ENCODE data around the gene SOX2. TPM values are rescaled to one million over a fixed set of nuclear protein-coding genes. Genes with fewer than 3 reads are reported as not detected.

SOX2 gene
- total RNA-seq, 1 donor from 2014 or later: 70.4 TPM

GRCh38 chr3:181707980-181708379 is 3.7 kb upstream of the SOX2 start:
- Mint-ChIP-seq H3K27ac (no peak overlapping the region), H3K27me3 (peaks cover 67% of the 10 kb centered on the region), H3K4me3 (no peak overlapping the region), H3K4me1 (ENCODE audit: unreplicated experiment) (peaks cover 10% of the 10 kb centered on the region), H3K9me3 (peaks cover 4% of the 10 kb centered on the region), H3K36me3 (no peaks in the 10 kb centered on the region)
- no peak for DNase-seq (ENCODE audit: extremely low spot score, unreplicated experiment)
- no peak for TF ChIP-seq CTCF (conservative IDR thresholded peaks at IDR 0.05)

- peak; percentile 97 for TF ChIP-seq CTCF (conservative IDR thresholded peaks at IDR 0.05)
- peaks cover 71% of the 10 kb centered on the region for H3K27me3 Mint-ChIP-seq
- peak overlapping the region; percentile 78 for H3K27ac Mint-ChIP-seq
- peak; percentile 81 for DNase-seq (ENCODE audit: extremely low spot score, unreplicated experiment)
- H3K4me1 Mint-ChIP-seq (ENCODE audit: unreplicated experiment): peaks cover 11% of the 10 kb centered on the region
- H3K4me3 Mint-ChIP-seq: peak overlapping the region; percentile 79
- peaks cover 2% of the 10 kb centered on the region for H3K9me3 Mint-ChIP-seq
- H3K36me3 Mint-ChIP-seq: peaks cover 3% of the 10 kb centered on the region
Measured at GRCh38 chr3:181709537-181710279, 2.0 kb upstream of the SOX2 start.

- Mint-ChIP-seq H3K27ac (peak overlapping the region; percentile 78), H3K27me3 (peaks cover 71% of the 10 kb centered on the region), H3K4me1 (ENCODE audit: unreplicated experiment) (peaks cover 10% of the 10 kb centered on the region), H3K36me3 (peaks cover 3% of the 10 kb centered on the region), H3K9me3 (no peaks in the 10 kb centered on the region), H3K4me3 (no peak overlapping the region)
- TF ChIP-seq CTCF (conservative IDR thresholded peaks at IDR 0.05): no peak
- no peak for DNase-seq (ENCODE audit: extremely low spot score, unreplicated experiment)
Measured at GRCh38 chr3:181710345-181711291, 1.1 kb upstream of the SOX2 start.

GRCh38 chr3:181712226-181712552 is 464 bp downstream of the SOX2 start:
- Mint-ChIP-seq H3K9me3 (no peaks in the 10 kb centered on the region), H3K27ac (peak overlapping the region; percentile 79), H3K4me1 (ENCODE audit: unreplicated experiment) (peaks cover 10% of the 10 kb centered on the region), H3K27me3 (peaks cover 75% of the 10 kb centered on the region), H3K4me3 (peak overlapping the region; percentile 93), H3K36me3 (peaks cover 3% of the 10 kb centered on the region)
- TF ChIP-seq CTCF (conservative IDR thresholded peaks at IDR 0.05): no peak
- no peak for DNase-seq (ENCODE audit: extremely low spot score, unreplicated experiment)

- H3K4me3 Mint-ChIP-seq: peak overlapping the region; percentile 93
- peak overlapping the region; percentile 79 for H3K27ac Mint-ChIP-seq
- H3K4me1 Mint-ChIP-seq (ENCODE audit: unreplicated experiment): peaks cover 10% of the 10 kb centered on the region
- H3K9me3 Mint-ChIP-seq: no peaks in the 10 kb centered on the region
- peaks cover 3% of the 10 kb centered on the region for H3K36me3 Mint-ChIP-seq
- DNase-seq (ENCODE audit: extremely low spot score, unreplicated experiment): peak; percentile 75
- no peak for TF ChIP-seq CTCF (conservative IDR thresholded peaks at IDR 0.05)
- H3K27me3 Mint-ChIP-seq: peaks cover 75% of the 10 kb centered on the region
Measured at GRCh38 chr3:181712553-181713279, 991 bp downstream of the SOX2 start.
